OCI-LY1 (cell line): ENCODE data around the gene KCNA2.

Experiments used
- EZH2 ChIP-seq: fragments of 200-600 bp; sonication (generic), shearing (Covaris generic); IDR thresholded peaks from 2 replicates; pipeline ENCODE4 v1.8.0; 2017; ENCODE audit warnings: borderline replicate concordance, mixed run types, mild to moderate bottlenecking, antibody characterized with exemption, low read length, moderate library complexity, mixed read lengths
- TF ChIP-seq, protein P1 (sequence below): fragments of 200-600 bp; sonication (generic), shearing (Covaris generic); IDR thresholded peaks from 2 replicates; pipeline ENCODE4 v1.5.1; 2017; ENCODE audit warnings: mild to moderate bottlenecking, antibody characterized with exemption, low read length, moderate library complexity, mixed read lengths

DNA sequence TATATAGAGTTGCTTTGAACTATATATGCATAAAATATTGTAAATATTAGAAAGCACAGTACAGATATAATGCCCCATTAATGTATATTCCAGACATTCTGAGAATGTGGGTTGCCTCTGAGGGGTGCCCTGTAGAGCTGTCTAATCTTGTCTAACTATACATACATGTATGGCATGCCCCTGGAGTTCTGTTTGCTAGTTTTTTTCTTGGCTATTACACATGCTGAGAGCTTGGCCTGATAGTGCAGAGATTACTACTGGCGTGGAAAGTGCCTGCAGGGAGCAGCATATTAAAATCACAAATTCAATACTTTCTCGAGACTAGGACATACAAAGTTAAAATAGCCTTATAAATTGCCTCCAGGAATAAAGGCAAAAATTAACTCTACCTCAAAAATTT, 44.5 kb upstream of the KCNA2 start:
- TF ChIP-seq, protein P1, sequence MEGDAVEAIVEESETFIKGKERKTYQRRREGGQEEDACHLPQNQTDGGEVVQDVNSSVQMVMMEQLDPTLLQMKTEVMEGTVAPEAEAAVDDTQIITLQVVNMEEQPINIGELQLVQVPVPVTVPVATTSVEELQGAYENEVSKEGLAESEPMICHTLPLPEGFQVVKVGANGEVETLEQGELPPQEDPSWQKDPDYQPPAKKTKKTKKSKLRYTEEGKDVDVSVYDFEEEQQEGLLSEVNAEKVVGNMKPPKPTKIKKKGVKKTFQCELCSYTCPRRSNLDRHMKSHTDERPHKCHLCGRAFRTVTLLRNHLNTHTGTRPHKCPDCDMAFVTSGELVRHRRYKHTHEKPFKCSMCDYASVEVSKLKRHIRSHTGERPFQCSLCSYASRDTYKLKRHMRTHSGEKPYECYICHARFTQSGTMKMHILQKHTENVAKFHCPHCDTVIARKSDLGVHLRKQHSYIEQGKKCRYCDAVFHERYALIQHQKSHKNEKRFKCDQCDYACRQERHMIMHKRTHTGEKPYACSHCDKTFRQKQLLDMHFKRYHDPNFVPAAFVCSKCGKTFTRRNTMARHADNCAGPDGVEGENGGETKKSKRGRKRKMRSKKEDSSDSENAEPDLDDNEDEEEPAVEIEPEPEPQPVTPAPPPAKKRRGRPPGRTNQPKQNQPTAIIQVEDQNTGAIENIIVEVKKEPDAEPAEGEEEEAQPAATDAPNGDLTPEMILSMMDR, result no peak
- no peak for TF ChIP-seq EZH2
